IPS-11a (cell line): ENCODE results near the gene CFAP45.

Source experiments
- H3K4me3 ChIP-seq: one replicate; pipeline ENCODE4 v1.5.1; 2013; ENCODE audit warnings: low read depth, low read length, control low read depth

The CFAP45 gene

GRCh38 chr1:159854693-159855192, 45.2 kb downstream of the CFAP45 start:
- peak overlapping the region; percentile 47 for H3K4me3 ChIP-seq

- peak overlapping the region; percentile 47 for H3K4me3 ChIP-seq
Measured at GRCh38 chr1:159854116-159854692, 45.8 kb downstream of the CFAP45 start.

GRCh38 chr1:159853417-159854115, 46.4 kb downstream of the CFAP45 start:
- H3K4me3 ChIP-seq: no peak overlapping the region

- no peak overlapping the region for H3K4me3 ChIP-seq
Measured at GRCh38 chr1:159851407-159851806, 48.6 kb downstream of the CFAP45 start.

GRCh38 chr1:159849626-159850366, 50.2 kb downstream of the CFAP45 start:
- no peak overlapping the region for H3K4me3 ChIP-seq

- H3K4me3 ChIP-seq: no peak overlapping the region
Measured at GRCh38 chr1:159848326-159848725, 51.6 kb downstream of the CFAP45 start.

- no peak overlapping the region for H3K4me3 ChIP-seq
Measured at GRCh38 chr1:159847231-159847630, 52.7 kb downstream of the CFAP45 start.

GRCh38 chr1:159845751-159846629, 54.0 kb downstream of the CFAP45 start:
- no peak overlapping the region for H3K4me3 ChIP-seq

- H3K4me3 ChIP-seq: no peak overlapping the region
Measured at GRCh38 chr1:159843459-159843858, 56.5 kb downstream of the CFAP45 start.

GRCh38 chr1:159841749-159842148, 58.2 kb downstream of the CFAP45 start:
- no peak overlapping the region for H3K4me3 ChIP-seq

GRCh38 chr1:159839116-159839849, 60.7 kb downstream of the CFAP45 start:
- H3K4me3 ChIP-seq: no peak overlapping the region

- no peak overlapping the region for H3K4me3 ChIP-seq
Measured at GRCh38 chr1:159838715-159839114, 61.2 kb downstream of the CFAP45 start.

- no peak overlapping the region for H3K4me3 ChIP-seq
Measured at GRCh38 chr1:159835862-159836525, 64.0 kb downstream of the CFAP45 start.

- no peak overlapping the region for H3K4me3 ChIP-seq
Measured at GRCh38 chr1:159835356-159835755, 64.6 kb downstream of the CFAP45 start.

- no peak overlapping the region for H3K4me3 ChIP-seq
Measured at GRCh38 chr1:159832309-159832708, 67.7 kb downstream of the CFAP45 start.

- H3K4me3 ChIP-seq: no peak overlapping the region
Measured at GRCh38 chr1:159831412-159832141, 68.4 kb downstream of the CFAP45 start.

- H3K4me3 ChIP-seq: no peak overlapping the region
Measured at GRCh38 chr1:159830722-159831121, 69.2 kb downstream of the CFAP45 start.

- H3K4me3 ChIP-seq: no peak overlapping the region
Measured at GRCh38 chr1:159829822-159830465, 70.0 kb downstream of the CFAP45 start.

- H3K4me3 ChIP-seq: no peak overlapping the region
Measured at GRCh38 chr1:159829273-159829634, 70.7 kb downstream of the CFAP45 start.
